MM.1S (cell line): ENCODE results near the gene NBAS.

Experiments
- EZH2 ChIP-seq: fragments of 300-600 bp; sonication (generic); optimal IDR thresholded peaks from 2 replicates; pipeline ENCODE3; 2017; ENCODE audit warnings: low read depth, mild to moderate bottlenecking, antibody characterized with exemption, low read length, mixed read lengths
- TF ChIP-seq, protein P1 (sequence below): fragments of 300-600 bp; sonication (generic); IDR thresholded peaks from 2 replicates; pipeline ENCODE4 v1.5.1; 2016; ENCODE audit warnings: antibody characterized with exemption, low read length, mixed read lengths

DNA sequence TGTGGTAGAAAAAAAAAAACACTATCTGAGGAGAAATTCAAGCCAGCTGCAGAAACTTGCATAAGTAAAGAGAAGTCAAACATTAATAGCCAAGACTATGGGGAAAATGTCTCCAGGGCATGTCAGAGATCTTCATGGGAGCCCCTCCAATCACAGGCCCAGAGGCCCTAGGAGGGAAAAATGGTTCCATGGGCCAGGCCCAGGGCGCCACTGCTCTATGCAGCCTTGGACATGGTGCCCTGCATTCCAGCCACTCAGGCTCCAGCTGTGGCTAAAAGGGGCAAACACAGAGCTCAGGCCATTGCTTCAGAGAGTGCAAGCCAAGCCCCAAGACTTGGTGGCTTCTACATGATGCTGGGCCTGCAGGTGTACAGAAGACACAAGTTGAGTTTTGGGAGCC lies 354.7 kb downstream of the NBAS start:
- TF ChIP-seq EZH2 = no peak
- TF ChIP-seq, protein P1, sequence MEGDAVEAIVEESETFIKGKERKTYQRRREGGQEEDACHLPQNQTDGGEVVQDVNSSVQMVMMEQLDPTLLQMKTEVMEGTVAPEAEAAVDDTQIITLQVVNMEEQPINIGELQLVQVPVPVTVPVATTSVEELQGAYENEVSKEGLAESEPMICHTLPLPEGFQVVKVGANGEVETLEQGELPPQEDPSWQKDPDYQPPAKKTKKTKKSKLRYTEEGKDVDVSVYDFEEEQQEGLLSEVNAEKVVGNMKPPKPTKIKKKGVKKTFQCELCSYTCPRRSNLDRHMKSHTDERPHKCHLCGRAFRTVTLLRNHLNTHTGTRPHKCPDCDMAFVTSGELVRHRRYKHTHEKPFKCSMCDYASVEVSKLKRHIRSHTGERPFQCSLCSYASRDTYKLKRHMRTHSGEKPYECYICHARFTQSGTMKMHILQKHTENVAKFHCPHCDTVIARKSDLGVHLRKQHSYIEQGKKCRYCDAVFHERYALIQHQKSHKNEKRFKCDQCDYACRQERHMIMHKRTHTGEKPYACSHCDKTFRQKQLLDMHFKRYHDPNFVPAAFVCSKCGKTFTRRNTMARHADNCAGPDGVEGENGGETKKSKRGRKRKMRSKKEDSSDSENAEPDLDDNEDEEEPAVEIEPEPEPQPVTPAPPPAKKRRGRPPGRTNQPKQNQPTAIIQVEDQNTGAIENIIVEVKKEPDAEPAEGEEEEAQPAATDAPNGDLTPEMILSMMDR = no peak
